Measurements from ENCODE around the gene IRX6.

- TF ChIP-seq CTCF (IDR thresholded peaks at IDR 0.05) (no peak), ZFX (IDR thresholded peaks at IDR 0.05; ENCODE audit: borderline replicate concordance) (no peak)
Measured at GRCh38 chr16:55379876-55380390, 55.9 kb downstream of the IRX6 start.
